Glomerular endothelial cell (primary cell): ENCODE data around the gene METTL17. TPM values are rescaled to one million over a fixed set of nuclear protein-coding genes. Genes with fewer than 3 reads are reported as not detected.
"Not testable (repeated sequence)": the region's sequence is repeated elsewhere in the genome, so short reads cannot be mapped to it uniquely, and the experiment has no call there.

Source experiments
- DNase-seq: peaks from one replicate; pipeline ENCODE4 v3.0.0-alpha.2; 2011; ENCODE audit warnings: low read depth, low spot score; ENCODE audit errors: extremely low read depth
- total RNA-seq: library from RNA; depleted of rRNA; stranded (reverse); fragments of >200 nt; gene quantifications from 2 replicates; pipeline ENCODE4 v1.2.3, GENCODE V29; 2015

Gene METTL17
- total RNA-seq, 1 donor from 2014 or later = 47.3 TPM

DNA sequence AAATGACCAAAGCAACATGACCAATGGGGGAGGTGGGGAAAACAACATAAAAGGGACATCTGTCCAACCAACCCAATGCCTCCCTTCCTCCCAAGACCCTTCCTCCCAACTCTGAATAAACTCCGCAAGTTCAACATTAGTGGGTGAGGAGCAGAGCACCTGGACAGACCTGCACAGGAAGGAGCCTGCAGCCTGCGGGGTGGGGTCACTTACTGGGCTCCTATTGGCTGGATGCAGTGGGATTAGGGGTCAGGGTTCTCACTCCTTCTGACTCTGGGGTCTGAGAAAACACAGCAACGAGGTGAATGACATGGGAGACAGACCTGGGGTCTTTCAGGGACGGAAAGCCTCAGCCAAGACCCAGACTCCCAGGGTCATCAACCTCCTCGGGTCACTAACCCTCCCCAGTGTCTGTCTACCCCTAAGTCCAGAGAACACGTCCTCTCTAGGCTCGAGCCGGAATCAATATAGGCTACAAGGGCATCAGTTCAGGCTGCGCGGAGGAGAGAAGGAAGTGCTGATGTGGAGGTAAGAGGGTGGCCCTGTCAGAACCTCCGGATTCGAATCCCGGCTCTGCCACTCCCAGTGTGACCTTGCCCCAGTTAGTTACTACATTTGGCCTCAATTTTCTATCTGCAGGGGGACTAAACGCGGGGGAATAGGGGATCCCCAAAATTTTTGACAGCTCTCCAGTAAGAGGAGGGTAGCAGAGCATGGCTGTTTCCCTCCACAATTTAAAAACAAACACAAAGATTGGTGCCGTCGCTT lies 34.2 kb downstream of the METTL17 start:
- DNase-seq = no peak

DNA sequence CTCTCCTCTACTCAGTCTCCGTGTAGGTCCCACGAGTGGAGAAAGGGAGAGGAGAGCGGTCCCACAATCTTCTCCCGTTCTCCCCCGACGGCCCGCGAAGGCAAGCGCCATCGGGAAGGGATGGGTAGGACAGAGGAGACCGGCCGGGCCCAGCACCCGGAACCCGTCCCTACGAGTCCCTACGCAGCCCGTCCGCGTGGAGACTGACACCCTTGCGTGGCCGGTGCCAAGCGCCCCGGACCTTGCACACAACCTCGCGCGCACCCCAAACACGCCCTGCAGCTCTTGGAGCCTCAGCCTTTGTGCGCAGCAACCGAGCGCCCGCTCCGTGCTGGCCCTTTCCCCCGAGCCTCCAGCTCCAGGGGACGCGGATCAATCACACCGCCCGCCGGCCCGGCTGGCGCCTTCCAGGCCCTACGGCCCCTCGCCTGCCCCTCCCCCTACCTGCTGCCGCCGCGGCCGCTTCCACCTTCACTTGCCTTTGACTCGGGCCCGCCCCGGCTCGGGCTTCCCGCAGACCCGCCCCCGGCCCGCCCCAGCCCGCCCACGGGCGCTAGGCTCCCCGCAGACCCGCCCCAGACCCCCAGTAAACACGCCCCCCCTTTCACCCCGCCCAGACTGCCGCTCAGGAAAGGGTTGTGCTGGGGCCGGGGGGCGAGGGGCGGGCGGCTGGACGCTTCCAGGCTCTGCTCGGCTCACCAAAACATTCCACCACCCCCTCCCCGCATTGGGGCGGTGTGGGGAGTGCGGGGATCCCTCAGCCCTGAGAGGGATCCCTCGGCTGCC lies 35.0 kb downstream of the METTL17 start, which contains the start of gene NDRG2:
Gene NDRG2, minus strand, starts transcription at position 477 of the 786 bp plus-strand sequence. CDS start 1,746 bp downstream, outside the sequence.
- no peak for DNase-seq

- DNase-seq = no peak
These were observed 35.8 kb downstream of the METTL17 start for GRCh38 chr14:21025371-21026273.

GRCh38 chr14:21026274-21026987 lies 36.7 kb downstream of the METTL17 start:
- DNase-seq = no peak

DNA sequence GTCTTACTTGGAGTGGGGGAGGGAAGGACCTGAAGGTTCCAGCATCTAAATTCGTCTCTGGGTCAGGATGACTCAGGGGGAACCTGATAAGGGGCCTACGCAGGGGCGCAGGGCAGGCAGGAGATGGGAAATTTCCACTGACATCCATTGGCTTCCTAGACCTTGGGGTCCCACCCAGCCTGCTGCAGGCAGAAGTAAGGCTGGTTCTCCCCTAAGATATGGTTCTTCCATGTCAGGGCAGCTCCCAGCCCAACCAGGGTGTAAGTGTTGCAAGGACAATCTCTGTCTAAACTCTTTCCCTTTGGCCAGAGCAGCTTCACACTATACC lies 37.2 kb downstream of the METTL17 start:
- no peak for DNase-seq

- no peak for DNase-seq
These were observed 40.1 kb downstream of the METTL17 start, which contains the start of gene TPPP2 for GRCh38 chr14:21029917-21030316. TPPP2 (plus strand) TSS chr14:21030217; CDS start chr14:21030582, 365 bp downstream.

GRCh38 chr14:21030531-21030930 lies 40.8 kb downstream of the METTL17 start:
- DNase-seq = no peak

- DNase-seq = no peak
These were observed 42.7 kb downstream of the METTL17 start for GRCh38 chr14:21032326-21033132.

DNA sequence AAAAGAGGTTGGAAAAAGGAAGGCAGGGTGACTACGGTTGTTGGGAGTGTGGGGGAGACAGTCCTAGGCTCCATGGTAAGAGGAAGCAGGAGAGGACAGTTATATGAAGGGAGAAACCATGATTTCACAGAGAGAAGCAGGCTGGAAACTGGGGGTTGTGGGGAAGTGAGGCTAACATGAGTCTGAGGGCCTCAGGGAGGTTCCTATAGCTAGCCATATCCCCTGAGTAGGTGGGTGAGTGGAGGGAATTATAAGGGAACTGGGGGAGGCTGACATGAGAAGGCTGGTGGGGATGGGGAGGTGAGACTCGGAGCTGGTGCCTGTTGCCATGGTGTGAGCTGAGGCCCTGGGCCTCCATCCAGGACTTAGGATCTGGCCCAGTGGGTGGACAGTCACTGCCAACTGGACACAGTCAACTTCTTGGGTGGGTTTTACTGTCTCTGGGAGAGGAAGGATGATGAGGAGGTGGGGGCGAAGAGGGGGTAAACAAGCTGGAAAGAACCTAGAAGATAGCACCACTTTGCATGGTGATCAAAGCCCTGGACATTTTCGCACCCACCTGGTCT lies 43.4 kb downstream of the METTL17 start:
- no peak for DNase-seq

GRCh38 chr14:21034707-21035106 lies 44.9 kb downstream of the METTL17 start, which contains the start of gene RNASE13:
RNASE13 (minus strand) TSS chr14:21034807; CDS start chr14:21034288, 519 bp downstream.
- DNase-seq = no peak

GRCh38 chr14:21036751-21037150 lies 47.0 kb downstream of the METTL17 start:
- no peak for DNase-seq

- DNase-seq = no peak
These were observed 47.4 kb downstream of the METTL17 start for GRCh38 chr14:21037156-21037555.

GRCh38 chr14:21038441-21039422 lies 49.0 kb downstream of the METTL17 start:
- DNase-seq = no peak

DNA sequence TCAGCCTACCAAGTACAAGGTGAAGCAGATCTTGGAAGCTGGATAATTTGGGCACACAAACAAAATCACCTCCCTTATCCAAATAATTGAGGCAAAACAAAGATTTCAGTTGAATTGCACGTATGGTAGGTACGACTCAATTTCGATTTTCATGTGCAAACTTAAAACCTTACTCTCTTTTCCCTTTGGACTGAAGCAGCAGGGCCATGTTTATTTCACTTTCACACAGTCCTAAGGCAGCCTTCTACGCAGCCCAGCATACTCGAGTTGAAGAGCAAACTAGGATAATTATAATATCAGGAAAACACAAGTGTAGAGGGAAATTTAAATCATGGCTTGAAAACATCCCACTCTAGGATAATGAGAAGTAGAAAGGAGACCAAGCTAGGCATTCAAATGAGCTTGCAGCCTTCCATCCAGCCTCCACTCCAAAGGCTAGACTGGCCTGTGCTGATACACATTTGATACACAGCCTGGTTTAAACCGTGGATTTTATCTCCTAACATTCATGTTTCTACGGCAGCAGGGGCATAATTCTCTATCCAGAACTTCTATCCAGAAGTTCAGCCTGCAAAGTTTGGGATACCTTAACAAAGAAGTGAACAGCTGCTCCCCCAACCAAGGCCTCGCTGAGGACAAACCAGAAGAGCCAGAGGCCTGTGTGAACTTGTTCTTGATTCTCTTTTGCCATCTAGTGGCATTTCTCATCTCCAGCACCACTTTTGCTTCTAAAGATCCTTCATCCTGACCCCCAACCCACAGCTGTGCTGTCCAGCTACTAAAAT lies 50.0 kb downstream of the METTL17 start:
- peak; percentile 27 for DNase-seq

DNA sequence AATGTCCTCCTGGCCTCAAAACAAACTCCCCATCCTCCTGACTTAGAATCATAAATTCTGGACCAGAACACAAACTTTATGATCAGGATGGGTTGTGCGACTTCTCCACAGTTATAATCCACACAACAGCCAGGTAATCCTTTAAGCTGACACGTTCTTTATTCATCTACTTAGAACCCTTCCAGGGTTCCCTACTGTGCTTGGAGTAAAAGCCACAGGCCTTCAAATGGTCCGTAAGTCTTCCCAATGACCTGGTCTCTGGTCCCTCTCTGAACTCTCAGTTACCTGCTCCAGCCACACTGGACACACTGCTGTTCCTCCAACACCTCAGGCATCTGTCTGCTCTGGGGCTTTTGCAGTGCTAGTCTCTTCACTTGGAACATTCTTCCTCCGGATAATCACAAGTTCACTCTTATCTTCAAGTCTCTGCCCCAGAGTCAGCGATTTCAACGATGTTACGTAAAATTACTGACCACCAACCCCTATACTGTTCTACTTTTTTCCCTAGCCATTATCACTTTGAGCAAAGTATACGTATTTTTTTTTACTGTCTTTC lies 50.7 kb downstream of the METTL17 start:
- no peak for DNase-seq

DNA sequence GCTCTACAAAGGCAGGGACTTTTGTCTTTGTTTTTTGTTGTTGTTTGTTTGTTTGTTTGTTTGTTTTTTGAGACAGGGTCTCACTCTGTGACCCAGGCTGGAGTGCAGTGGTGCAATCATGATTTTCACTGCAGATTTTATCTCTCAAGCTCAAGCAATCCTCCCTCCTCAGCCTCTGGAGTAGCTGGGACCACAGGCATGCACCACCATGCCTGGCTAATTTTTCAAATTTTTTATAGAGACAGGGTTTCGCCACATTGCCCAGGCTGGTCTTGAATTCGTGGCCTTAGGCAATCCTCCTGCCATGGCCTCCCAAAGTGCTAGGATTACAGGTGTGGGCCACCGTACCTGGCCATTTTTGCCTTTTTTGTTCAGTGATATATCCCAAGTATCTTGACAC lies 51.2 kb downstream of the METTL17 start:
- not testable (repeated sequence) for DNase-seq
